SK-N-SH treated with all-trans-retinoic acid at 6 μM for 48 hours (cell line): Measurements from ENCODE around the gene RBM33.

Experiments
- ISL1 ChIP-seq: fragments of 250-450 bp; sonication (Bioruptor Pico); IDR thresholded peaks from 2 replicates; pipeline ENCODE4 v2.1.2; 2022; ENCODE audit warnings: mild to moderate bottlenecking, moderate library complexity
- OSR1 ChIP-seq: fragments of 250-450 bp; sonication (Bioruptor Pico); IDR thresholded peaks from 2 replicates; pipeline ENCODE4 v1.8.0; 2022; ENCODE audit warnings: moderate library complexity, mild to moderate bottlenecking, inconsistent platforms
- RARB ChIP-seq: fragments of 250-450 bp; sonication (Bioruptor Pico); IDR thresholded peaks from 2 replicates; pipeline ENCODE4 v1.8.0; 2021; ENCODE audit warnings: mild to moderate bottlenecking, moderate library complexity
- SNAI2 ChIP-seq: fragments of 250-450 bp; sonication (Bioruptor Pico); IDR thresholded peaks from 2 replicates; pipeline ENCODE4 v1.5.0; 2020; ENCODE audit warnings: mild to moderate bottlenecking, moderate library complexity
- ZFP3 ChIP-seq: fragments of 250-450 bp; sonication (Bioruptor Pico); IDR thresholded peaks from 2 replicates; pipeline ENCODE4 v1.5.0; 2020; ENCODE audit warnings: mild to moderate bottlenecking, moderate library complexity
- ZNF70 ChIP-seq: fragments of 450-650 bp; formaldehyde crosslinking; IDR thresholded peaks from 2 replicates; pipeline ENCODE4 v1.5.0; 2020; ENCODE audit warnings: mild to moderate bottlenecking, moderate library complexity
- ZNF8 ChIP-seq: fragments of 450-650 bp; formaldehyde crosslinking; IDR thresholded peaks from 2 replicates; pipeline ENCODE4 v1.5.0; 2020; ENCODE audit warnings: mild to moderate bottlenecking, moderate library complexity
- TF ChIP-seq, protein P1 (sequence below): fragments of 250-450 bp; sonication (Bioruptor Pico); IDR thresholded peaks from 2 replicates; pipeline ENCODE4 v1.5.1; 2020; ENCODE audit warnings: low read depth, mild to moderate bottlenecking, moderate library complexity
- TF ChIP-seq, protein P2 (sequence below): fragments of 250-450 bp; sonication (Bioruptor Pico); IDR thresholded peaks from 2 replicates; pipeline ENCODE4 v1.8.0; 2020; ENCODE audit warnings: mild to moderate bottlenecking, moderate library complexity, borderline replicate concordance

DNA sequence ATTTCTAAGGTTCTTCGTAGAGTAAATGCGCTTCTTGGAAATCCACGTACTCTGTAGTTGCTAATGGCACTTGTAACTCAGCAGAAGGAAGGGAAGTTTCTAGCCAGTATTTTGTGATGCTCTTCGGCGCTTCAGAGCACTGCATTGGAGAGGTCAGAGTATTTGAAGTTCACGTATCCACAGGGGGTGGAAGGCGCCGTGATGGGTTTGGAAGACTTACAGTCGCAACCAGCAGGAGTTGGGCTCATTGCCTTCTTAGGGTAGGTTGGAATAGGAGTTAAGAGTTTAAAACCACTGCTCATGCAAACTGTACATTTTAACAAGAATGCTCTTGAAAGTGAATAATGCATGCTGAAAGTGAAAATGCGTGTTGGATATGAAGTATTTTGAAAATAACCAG lies 118.7 kb downstream of the RBM33 start:
- TF ChIP-seq, protein P1, sequence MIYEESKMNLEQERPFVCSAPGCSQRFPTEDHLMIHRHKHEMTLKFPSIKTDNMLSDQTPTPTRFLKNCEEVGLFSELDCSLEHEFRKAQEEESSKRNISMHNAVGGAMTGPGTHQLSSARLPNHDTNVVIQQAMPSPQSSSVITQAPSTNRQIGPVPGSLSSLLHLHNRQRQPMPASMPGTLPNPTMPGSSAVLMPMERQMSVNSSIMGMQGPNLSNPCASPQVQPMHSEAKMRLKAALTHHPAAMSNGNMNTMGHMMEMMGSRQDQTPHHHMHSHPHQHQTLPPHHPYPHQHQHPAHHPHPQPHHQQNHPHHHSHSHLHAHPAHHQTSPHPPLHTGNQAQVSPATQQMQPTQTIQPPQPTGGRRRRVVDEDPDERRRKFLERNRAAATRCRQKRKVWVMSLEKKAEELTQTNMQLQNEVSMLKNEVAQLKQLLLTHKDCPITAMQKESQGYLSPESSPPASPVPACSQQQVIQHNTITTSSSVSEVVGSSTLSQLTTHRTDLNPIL, result no peak
- TF ChIP-seq, protein P2, sequence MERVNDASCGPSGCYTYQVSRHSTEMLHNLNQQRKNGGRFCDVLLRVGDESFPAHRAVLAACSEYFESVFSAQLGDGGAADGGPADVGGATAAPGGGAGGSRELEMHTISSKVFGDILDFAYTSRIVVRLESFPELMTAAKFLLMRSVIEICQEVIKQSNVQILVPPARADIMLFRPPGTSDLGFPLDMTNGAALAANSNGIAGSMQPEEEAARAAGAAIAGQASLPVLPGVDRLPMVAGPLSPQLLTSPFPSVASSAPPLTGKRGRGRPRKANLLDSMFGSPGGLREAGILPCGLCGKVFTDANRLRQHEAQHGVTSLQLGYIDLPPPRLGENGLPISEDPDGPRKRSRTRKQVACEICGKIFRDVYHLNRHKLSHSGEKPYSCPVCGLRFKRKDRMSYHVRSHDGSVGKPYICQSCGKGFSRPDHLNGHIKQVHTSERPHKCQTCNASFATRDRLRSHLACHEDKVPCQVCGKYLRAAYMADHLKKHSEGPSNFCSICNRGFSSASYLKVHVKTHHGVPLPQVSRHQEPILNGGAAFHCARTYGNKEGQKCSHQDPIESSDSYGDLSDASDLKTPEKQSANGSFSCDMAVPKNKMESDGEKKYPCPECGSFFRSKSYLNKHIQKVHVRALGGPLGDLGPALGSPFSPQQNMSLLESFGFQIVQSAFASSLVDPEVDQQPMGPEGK, result no peak
- TF ChIP-seq ZNF8 (CRISPR knock-in tag), result no peak
- TF ChIP-seq ZFP3, result no peak
- TF ChIP-seq SNAI2 (CRISPR knock-in tag), result no peak
- TF ChIP-seq OSR1 (CRISPR knock-in tag), result no peak
- TF ChIP-seq ZNF70, result no peak
- TF ChIP-seq RARB (CRISPR knock-in tag), result no peak
- TF ChIP-seq ISL1, result no peak
